K562 (cell line): Measurements from ENCODE around the gene C1GALT1C1. TPM values are rescaled to one million over a fixed set of nuclear protein-coding genes. Genes with fewer than 3 reads are reported as not detected.

Experiments
- CBX2 ChIP-seq: fragments of 200-600 bp; sonication (generic); IDR thresholded peaks from one replicate; pipeline ENCODE4 v1.6.1; 2012; ENCODE audit warnings: mild to moderate bottlenecking, low read length, inconsistent platforms; ENCODE audit not compliant: insufficient read depth, poor library complexity, severe bottlenecking
- FOSL1 ChIP-seq: fragments of 200-800 bp; sonication (Bioruptor generic); conservative IDR thresholded peaks from 2 replicates; pipeline ENCODE4 v1.6.1; 2016; ENCODE audit warnings: missing genetic modification characterization, missing compliant biosample characterization
- MAZ ChIP-seq, 2 experiments: fragments of 450-650 bp in 1 of 2; sonication (generic) in 1 of 2; formaldehyde crosslinking; IDR thresholded peaks in 1 of 2; conservative IDR thresholded peaks in 1 of 2; 2 replicates each; pipeline versions ENCODE4 v1.4.0 to v1.5.0; 2020; ENCODE audit warnings: mild to moderate bottlenecking in 1 of 2, missing genetic modification reagents in 1 of 2
- TARDBP ChIP-seq: fragments of 450-650 bp; IDR thresholded peaks from 2 replicates; pipeline ENCODE4 v1.6.1; 2016
- TRIM24 ChIP-seq, 2 experiments: fragments of 450-650 bp; IDR thresholded peaks; 2 replicates each; pipeline ENCODE4 v1.6.1; 2016
- polyA plus RNA-seq, 8 experiments: library from polyadenylated mRNA; depleted of rRNA in 4 of 8; stranded (reverse) in 5 of 8; unstranded in 3 of 8; fragments of >200 nt; fragmentation: Nextera tagmentation in 2 of 8; fragmentation: Illumina TruSeq in 1 of 8; extraction: Ambion mirVana in 2 of 8; extraction: Trizol in 1 of 8; gene quantifications; 2 replicates each; pipeline versions ENCODE4 v1.2.1 to v1.2.3, GENCODE V29; 2011 to 2014; ENCODE audit warnings: inconsistent platforms in 1 of 8, missing spikeins in 1 of 8
- total RNA-seq, 7 experiments: library from RNA; depleted of rRNA in 6 of 7; stranded (reverse); fragments of >200 nt in 6 of 7; fragmentation: Illumina TruSeq in 2 of 7; extraction: Trizol in 2 of 7; gene quantifications; 2 replicates each; pipeline versions ENCODE4 v1.2.1 to v1.2.3, GENCODE V29; 2011 to 2021; ENCODE audit warnings: low replicate concordance in 1 of 7
- TF ChIP-seq, protein P1 (sequence below), 2 experiments: IDR thresholded peaks; 2 replicates each; pipeline ENCODE4 v1.6.1; 2011; ENCODE audit warnings: borderline replicate concordance in 1 of 2, control low read depth in 1 of 2, low read depth in 1 of 2, low read length in 1 of 2, mild to moderate bottlenecking in 1 of 2, mixed read lengths in 1 of 2, moderate library complexity in 1 of 2; ENCODE audit not compliant: insufficient read depth in 1 of 2, insufficient read length in 1 of 2, poor library complexity in 1 of 2, severe bottlenecking in 1 of 2; ENCODE audit errors: extremely low read depth in 1 of 2
- TF ChIP-seq, protein P2 (sequence below), 2 experiments: fragments of 450-650 bp; IDR thresholded peaks; 2 replicates each; pipeline ENCODE4 v1.6.1; 2018; ENCODE audit warnings: mild to moderate bottlenecking in 2 of 2, low read depth in 1 of 2; ENCODE audit not compliant: partially characterized antibody in 2 of 2
- TF ChIP-seq, protein P3 (sequence below): fragments of 450-650 bp; IDR thresholded peaks from 2 replicates; pipeline ENCODE4 v1.6.1; 2016; ENCODE audit warnings: antibody characterized with exemption
- TF ChIP-seq, protein P4 (sequence below): sonication (generic); formaldehyde crosslinking; IDR thresholded peaks from 2 replicates; pipeline ENCODE4 v1.9.0; 2022; ENCODE audit warnings: mild to moderate bottlenecking, missing genetic modification reagents

The C1GALT1C1 gene
- total and polyA plus RNA-seq, 9 of the 15 experiments (the other 6 are each of a cell fraction or from before 2014, with no cell fraction given) = 9.6 to 49.4 (median 17.1) TPM

DNA sequence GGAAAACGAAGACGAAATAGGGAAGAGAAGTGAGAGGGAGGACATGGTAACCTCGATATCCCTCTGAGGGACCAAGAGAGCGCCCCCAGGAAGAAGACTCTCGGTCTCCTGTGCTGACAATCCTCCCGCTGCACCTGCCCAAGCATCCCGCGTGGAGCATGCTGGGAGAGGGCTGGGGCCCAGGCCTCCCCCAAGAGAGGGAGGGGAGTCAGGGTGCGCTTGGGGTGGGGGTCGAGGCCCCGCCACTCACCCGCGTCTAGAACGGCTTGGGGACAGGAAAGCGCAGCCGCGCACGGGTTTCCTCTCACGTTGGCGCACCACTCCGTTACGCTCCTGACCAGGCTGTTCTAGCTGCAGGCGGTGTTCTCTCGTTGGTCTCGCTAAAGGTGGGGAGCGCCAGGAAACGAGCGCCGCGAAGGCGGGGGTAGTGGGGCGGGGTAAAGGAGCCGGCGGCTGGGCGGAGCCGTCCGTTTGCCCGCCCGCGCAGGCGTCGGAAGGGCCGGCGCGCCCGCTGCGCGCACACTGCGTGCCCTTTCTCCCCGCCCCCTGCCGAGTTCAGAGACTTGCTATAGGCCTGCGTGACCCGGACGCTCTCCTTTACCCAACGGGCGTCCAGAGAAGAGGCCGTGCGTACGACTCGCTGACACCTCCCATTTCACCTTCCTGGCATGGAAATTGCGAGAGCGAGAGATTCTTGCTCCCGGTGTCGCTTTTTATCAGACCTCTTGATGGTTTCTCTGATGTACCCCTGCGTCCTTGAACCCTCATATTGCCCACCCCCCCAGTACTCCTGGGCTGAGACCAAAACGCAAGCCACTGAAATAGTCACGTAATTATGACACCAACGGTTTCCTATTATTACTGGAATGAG is at the start of gene C1GALT1C1 (continued):
- TF ChIP-seq, protein P1, sequence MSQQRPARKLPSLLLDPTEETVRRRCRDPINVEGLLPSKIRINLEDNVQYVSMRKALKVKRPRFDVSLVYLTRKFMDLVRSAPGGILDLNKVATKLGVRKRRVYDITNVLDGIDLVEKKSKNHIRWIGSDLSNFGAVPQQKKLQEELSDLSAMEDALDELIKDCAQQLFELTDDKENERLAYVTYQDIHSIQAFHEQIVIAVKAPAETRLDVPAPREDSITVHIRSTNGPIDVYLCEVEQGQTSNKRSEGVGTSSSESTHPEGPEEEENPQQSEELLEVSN (IDR thresholded peaks at IDR 0.05; ENCODE audit: borderline replicate concordance in 1 of 2, extremely low read depth in 1 of 2, insufficient read depth in 1 of 2, insufficient read length in 1 of 2, low read depth in 1 of 2, low read length in 1 of 2, poor library complexity in 1 of 2, severe bottlenecking in 1 of 2) = peak in 1 of 2 experiments; percentile 63
- TF ChIP-seq MAZ (CRISPR knock-in tag; conservative IDR thresholded peaks at IDR 0.05 in 1 of 2, IDR thresholded peaks at IDR 0.05 in 1 of 2) (peak; percentile 93 to 98), FOSL1 (tag) (no peak), CBX2 (no peak), TRIM24 (IDR thresholded peaks at IDR 0.05) (0 out of 4 replicates have a peak, but pooled peaks of 1 of the 2 experiments have one; percentile 14), TARDBP (no peak)
- TF ChIP-seq, protein P2, sequence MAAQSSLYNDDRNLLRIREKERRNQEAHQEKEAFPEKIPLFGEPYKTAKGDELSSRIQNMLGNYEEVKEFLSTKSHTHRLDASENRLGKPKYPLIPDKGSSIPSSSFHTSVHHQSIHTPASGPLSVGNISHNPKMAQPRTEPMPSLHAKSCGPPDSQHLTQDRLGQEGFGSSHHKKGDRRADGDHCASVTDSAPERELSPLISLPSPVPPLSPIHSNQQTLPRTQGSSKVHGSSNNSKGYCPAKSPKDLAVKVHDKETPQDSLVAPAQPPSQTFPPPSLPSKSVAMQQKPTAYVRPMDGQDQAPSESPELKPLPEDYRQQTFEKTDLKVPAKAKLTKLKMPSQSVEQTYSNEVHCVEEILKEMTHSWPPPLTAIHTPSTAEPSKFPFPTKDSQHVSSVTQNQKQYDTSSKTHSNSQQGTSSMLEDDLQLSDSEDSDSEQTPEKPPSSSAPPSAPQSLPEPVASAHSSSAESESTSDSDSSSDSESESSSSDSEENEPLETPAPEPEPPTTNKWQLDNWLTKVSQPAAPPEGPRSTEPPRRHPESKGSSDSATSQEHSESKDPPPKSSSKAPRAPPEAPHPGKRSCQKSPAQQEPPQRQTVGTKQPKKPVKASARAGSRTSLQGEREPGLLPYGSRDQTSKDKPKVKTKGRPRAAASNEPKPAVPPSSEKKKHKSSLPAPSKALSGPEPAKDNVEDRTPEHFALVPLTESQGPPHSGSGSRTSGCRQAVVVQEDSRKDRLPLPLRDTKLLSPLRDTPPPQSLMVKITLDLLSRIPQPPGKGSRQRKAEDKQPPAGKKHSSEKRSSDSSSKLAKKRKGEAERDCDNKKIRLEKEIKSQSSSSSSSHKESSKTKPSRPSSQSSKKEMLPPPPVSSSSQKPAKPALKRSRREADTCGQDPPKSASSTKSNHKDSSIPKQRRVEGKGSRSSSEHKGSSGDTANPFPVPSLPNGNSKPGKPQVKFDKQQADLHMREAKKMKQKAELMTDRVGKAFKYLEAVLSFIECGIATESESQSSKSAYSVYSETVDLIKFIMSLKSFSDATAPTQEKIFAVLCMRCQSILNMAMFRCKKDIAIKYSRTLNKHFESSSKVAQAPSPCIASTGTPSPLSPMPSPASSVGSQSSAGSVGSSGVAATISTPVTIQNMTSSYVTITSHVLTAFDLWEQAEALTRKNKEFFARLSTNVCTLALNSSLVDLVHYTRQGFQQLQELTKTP (IDR thresholded peaks at IDR 0.05; ENCODE audit: low read depth in 1 of 2, partially characterized antibody in 2 of 2) = peak; percentile 20 to 23
- TF ChIP-seq, protein P3, sequence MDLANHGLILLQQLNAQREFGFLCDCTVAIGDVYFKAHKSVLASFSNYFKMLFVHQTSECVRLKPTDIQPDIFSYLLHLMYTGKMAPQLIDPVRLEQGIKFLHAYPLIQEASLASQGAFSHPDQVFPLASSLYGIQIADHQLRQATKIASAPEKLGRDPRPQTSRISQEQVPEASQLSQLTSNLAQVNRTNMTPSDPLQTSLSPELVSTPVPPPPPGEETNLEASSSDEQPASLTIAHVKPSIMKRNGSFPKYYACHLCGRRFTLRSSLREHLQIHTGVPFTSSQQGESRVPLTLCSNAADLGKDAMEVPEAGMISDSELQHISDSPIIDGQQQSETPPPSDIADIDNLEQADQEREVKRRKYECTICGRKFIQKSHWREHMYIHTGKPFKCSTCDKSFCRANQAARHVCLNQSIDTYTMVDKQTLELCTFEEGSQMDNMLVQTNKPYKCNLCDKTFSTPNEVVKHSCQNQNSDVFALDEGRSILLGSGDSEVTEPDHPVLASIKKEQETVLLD = peak; percentile 77
- TF ChIP-seq, protein P4, sequence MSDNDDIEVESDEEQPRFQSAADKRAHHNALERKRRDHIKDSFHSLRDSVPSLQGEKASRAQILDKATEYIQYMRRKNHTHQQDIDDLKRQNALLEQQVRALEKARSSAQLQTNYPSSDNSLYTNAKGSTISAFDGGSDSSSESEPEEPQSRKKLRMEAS (CRISPR knock-in tag) = peak; percentile 50; the same call in 1 of the 2 replicates
